Head of caudate nucleus (tissue), 42 donors: ENCODE results near the gene CHD9NB.
"Not testable (repeated sequence)": the region's sequence is repeated elsewhere in the genome, so short reads cannot be mapped to it uniquely, and the experiment has no call there.

Experiments
- DNase-seq, 42 donors: peaks; one replicate each; pipeline versions ENCODE4 v3.0.0 to v3.0.0-alpha.2; 2020 to 2021; ENCODE audit warnings: mixed read lengths in 7 of 42
- intact Hi-C: fragments of 100-400 bp; cut with DNase I; formaldehyde crosslinking; loops from one replicate; pipeline ENCODE4 v1.15.0; 2022

CHD9NB gene

DNA sequence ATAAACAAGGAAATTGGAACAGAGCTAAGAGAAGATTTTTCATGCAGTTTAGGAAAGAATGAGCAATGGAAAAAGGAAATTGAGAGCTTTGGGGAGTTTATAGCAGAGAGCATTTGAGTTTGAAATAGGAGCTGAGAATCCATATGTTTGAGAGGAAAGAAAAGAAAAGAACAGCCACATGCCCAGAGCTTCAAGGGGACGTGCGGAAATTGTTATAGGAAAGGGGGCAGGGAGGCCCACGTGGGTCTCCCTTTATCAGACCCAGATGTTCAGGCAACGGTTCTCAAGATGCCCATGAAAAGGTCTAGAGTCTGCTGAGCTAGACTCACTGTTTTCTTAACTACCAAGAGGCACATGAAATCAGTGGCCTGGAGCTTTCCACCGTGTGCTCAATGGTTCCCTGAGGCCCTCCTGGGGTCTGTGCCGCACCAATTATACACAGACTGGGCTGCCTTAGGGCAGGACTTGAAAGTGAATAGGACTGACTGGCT, 33.3 kb upstream of the CHD9NB start:
- intact Hi-C loops = no loop called here
- no peak for DNase-seq

DNA sequence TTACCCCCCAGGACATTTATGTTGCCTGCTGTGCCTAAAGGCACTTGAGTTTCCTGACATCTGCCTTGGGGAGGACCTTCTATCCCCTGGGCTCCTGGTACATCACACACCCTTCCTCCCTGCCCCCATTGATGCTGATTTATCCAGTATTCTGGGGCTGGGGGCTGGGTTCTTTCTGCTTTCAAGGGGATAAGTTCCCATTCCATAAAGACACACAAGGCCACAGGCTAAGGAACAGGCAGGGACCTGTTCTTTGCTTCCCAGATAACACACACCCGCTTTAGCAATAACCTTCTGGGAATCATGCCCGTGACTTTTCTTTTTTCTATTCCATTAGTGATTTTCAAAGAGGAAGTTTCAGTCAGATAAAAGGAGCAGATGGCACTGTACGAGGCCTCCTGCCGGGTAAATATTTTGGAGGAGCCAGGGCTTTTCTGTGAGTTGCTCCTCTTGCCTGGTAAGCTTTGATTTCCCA, 32.7 kb upstream of the CHD9NB start:
- no peak for DNase-seq
- intact Hi-C loops = no loop called here

DNA sequence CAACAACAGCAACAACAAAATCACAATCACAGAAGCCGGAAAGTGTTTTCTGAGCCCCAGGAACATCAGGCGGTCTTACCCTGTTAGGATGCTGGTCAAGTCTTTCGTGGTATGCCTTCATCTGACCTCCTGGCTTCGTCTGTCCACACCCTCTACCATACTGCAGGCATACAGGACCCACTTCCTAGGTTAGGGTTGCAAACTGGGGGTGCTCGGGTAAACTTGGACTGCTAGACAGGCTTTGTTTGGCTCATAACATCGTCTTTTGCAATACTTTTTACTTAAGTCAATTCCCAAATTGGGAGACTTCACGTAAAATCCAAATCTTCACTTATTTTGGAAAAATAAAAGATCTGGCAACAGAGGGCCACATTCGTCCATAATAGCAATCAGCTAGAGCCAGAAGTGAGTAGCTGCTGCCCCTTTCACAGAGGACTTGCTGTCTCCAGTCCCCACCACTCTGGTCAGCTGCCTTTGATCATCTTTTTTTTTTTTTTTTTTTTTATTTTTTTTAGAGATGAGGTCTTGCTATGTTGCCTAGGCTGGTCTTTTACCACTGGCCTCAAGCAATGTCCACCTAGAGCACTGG, 32.1 kb upstream of the CHD9NB start:
- intact Hi-C loops = no loop called here
- DNase-seq = no peak

DNA sequence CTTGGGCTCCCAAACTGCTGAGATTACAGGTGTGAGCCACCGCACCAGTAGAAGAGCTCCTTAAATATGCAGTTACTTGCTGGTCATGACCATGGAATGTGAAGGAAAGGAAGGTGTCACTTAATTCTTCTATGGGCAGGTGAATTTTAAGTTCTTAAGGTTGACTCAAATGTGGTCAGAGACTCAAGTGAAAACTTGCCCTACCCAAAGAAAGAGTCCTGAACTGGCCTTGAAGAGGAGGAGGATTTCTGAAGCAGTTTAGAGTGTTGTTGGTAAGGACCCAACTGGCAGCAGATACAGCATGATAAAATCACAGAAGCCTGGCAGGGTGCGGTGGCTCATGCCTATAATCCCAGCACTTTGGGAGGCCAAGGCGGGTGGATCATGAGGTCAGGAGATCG, 31.4 kb upstream of the CHD9NB start:
- intact Hi-C loops = no loop called here

DNA sequence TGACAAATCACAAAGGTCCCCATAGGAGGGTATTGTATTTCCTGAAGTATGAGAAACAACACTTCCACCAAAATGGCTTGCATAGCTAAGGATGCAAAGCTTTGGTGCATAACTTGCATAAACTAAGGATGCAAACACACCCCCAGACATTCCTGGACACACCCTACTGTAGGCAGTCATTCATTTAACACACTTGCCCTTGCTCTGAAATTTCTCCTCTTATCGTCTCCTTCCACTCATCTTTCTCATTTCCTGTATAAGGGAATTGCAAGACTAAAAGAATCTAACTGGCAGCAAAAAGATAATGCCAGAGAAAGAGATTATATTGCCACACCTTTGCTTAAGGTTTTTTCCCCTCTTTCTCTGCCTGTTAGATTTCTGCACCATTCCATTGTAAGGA, 30.4 kb upstream of the CHD9NB start:
- DNase-seq = no peak
- intact Hi-C loops = no loop called here

More for the DNA sequence above, 31.4 kb upstream of the CHD9NB start:
- no peak for DNase-seq

DNA sequence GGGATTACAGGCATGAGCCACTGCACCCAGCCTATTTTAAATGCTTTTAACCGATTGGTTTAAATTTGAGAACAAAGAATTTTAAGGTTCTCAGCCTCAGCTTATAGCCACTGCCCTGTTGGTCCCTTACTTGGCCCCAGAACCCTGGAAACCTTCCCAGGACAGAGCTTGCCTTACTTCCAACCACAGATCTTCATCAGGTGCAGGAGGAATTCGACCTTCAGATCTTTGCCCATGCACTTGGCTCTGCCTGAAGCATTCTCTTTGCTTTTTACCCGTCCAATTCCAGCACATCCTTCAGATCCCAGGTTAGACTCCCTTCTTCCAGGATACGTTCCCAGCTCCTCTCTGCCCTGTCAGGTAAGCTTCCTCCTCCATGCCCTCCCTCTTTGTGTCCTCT, 29.8 kb upstream of the CHD9NB start:
- no peak for DNase-seq
- intact Hi-C loops = no loop called here

DNA sequence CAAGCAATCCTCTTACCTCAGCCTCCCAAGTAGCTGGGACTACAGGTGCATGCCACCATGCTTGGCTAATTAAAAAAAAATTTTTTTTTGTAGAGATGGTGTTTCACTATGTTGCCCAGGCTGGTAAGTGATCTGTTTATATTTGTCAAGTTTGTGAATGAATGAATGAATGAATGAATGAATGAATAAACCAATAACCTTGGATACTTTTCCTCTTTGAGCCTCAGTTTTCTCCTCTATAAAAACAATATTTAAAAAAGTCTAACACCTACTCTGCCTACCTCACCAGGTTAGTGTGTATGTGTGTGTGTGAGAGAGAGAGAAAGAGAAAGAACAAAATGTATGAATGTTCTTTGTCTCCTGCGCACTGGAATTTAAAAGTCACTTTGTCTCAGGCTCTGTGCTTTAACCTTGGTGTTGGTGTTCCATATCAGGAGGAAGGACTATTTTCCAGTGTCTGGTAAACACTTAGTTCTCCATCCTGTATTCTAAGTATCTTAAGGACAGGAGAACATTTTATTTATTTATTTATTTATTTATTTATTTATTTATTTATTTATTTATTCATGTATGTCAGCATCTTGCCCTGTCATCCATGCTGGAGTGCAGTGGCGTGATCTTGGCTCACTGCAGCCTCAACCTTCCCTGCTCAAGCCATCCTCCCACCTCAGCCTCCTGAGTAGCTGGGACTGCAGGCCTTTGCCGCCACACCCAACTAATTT, 29.1 kb upstream of the CHD9NB start:
- DNase-seq = no peak
- intact Hi-C loops = no loop called here

DNA sequence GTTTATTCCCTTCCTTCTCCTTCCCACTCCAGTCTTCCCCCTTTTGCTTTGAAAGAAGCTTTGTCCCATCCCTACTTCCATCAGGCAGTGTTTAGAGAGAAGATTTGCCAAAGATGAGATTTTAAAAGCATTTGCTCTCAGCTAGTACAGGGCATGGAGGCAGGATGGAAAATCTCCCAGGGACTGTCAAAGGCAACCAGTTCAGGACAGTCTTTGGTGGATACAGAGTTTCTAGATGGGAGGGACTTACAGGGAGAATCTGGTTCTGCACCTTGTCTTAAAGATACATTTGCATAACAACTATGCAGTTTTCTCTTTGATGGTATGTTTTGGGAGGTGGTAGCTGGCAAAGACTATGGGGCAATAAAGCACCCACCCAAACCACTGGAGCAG, 28.3 kb upstream of the CHD9NB start:
- no peak for DNase-seq
- intact Hi-C loops = no loop called here

GRCh38 chr16:53080345-53081031, 27.8 kb upstream of the CHD9NB start:
- intact Hi-C loops = no loop called here
- DNase-seq = peak in 14 of 42 donors; percentile 11 to 65 (median 36)

DNA sequence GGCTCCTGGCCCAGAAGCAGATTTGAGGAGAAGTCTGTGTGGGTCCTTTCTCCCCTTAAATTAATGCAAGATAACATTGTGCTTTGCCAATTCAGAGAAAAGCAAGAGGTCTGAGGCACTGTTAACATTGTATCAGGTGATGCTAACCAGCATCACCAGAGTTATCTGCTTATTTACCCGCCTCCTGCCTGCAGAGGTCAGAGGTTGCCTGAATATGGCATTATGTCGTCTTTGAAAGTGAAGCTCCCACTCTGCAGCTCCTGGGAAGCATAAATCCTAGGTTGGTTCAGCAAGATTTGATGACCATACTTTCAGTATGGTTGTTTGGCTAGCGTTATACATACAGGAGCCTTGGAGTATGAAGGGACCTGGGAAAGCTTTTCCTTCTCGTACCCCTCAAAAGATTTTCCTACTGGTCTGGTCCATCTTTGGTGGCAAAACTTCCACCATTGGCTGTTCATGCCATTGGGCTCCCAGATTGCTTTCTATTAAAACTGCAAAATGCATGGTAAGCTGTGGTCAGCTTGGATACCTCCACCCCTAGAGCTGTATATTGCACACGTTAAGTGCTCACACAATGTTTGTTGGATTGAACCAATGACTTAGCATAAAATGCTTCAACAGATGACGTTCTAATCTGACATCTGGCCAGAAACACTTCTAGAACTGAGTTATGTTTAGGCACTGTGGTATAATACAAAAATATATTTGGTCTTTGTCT, 26.2 kb upstream of the CHD9NB start:
- DNase-seq = peak in 1 of 42 donors; percentile 20
- intact Hi-C loops = no loop called here

- intact Hi-C loops = no loop called here
- DNase-seq = no peak
Observed at GRCh38 chr16:53078247-53078646, 25.6 kb upstream of the CHD9NB start.

GRCh38 chr16:53075461-53075860, 22.8 kb upstream of the CHD9NB start:
- intact Hi-C loops, DNase-seq: not testable (repeated sequence)

DNA sequence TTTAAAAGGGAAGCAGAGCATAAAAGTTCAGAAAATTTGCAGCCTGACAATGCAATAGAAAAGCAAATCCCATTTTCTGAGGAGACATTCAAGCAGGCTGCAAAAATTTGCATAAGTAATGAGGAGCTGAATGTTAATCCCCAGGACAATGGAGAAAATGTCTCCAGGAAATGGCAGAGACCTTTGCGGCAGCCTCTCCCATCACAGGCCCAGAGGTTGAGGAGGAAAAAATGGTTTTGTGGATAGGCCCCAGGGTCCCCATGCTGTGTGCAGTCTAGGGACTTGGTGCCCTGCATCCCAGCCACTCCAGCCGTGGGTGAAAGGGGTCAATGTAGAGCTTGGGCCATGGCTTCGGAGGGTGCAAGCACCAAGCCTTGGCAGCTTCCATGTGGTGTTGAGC, 21.6 kb upstream of the CHD9NB start:
- DNase-seq, intact Hi-C loops: not testable (repeated sequence)

GRCh38 chr16:53073022-53073421, 20.3 kb upstream of the CHD9NB start:
- DNase-seq = no peak
- intact Hi-C loops = no loop called here

DNA sequence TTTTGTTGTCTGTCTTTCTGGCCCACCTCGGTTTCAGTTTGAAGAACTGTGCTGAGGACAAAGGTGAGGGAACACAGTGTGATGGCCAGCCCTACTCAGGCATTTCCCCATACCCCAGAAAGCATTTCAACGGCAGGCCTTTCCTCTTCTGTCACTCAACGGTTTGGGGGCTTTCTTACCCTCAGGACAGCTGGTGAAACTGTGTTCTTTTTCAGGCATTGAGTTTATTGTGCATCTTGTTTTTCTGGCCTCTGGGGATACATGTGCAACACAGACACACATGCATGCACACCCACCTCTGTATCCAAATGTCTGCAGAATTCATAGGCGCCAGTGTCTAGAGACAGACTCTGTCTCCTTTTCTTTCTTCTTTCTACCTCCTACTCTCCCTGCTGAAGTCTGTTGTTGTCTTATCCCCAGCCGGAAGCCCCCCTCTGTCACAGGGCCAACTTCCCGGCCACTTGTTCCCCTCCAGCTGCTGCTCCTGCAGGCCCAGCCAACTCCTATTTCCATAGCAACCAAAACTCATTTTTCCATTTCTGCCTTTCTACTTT, 19.1 kb upstream of the CHD9NB start:
- intact Hi-C loops = no loop called here
- peak in 29 of 42 donors; percentile 22 to 68 (median 47) for DNase-seq

DNA sequence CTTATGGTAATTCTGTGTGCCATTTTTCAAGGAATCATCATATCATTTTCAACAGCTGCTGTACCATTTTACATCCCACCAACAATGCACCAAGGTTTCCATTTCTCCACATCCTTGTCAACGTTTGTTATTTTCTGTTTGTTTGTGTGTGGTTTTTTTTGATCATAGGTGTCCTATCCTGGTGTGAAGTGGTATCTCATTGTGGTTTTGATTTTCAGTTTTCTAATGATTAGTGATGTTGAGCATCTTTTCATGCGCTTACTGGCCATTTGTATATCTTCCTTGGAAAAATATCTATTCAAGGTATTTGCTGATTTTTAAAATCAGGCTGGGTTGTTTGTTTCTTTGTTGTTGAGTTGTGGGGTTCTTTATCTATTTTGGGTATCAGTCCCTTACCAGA, 17.1 kb upstream of the CHD9NB start:
- intact Hi-C loops = no loop called here
- DNase-seq = no peak

- intact Hi-C loops = no loop called here
- DNase-seq = no peak
Observed at GRCh38 chr16:53068423-53068833, 15.7 kb upstream of the CHD9NB start.

GRCh38 chr16:53067675-53068074, 15.0 kb upstream of the CHD9NB start:
- no peak for DNase-seq
- intact Hi-C loops = no loop called here

- intact Hi-C loops = no loop called here
- DNase-seq = peak in 15 of 42 donors; percentile 23 to 67 (median 34)
Observed at GRCh38 chr16:53065461-53066061, 12.9 kb upstream of the CHD9NB start.
